A549 (cell line): Measurements from ENCODE around the gene RET. TPM values are rescaled to one million over a fixed set of nuclear protein-coding genes. Genes with fewer than 3 reads are reported as not detected.

Source experiments
- ATAC-seq, 2 experiments: fragments of 200-7000 bp in 1 of 2; fragments of >200 bp in 1 of 2; cut with Nextera tagmentation in 1 of 2; cut with Tn5 transposase in 1 of 2; 3 replicates each; pipeline versions ENCODE4 v1.8.0 to v1.9.1; 2018 to 2020; ENCODE audit warnings: mild to moderate bottlenecking in 1 of 2, moderate library complexity in 1 of 2
- CTCF ChIA-PET: fragments of 300-600 bp; sonication (Branson Sonifier 250); formaldehyde crosslinking; extraction: SDS; loops from one replicate; lab custom pipeline; 2021; ENCODE audit warnings: antibody characterized with exemption, inconsistent platforms; lab: Yijun Ruan, JAX
- POLR2A ChIA-PET: fragments of 350-600 bp; formaldehyde crosslinking; extraction: SDS; loops from one replicate; lab custom pipeline; 2021; ENCODE audit warnings: antibody characterized with exemption, inconsistent platforms; lab: Yijun Ruan, JAX
- DNase-seq, 2 experiments: peaks; one replicate each; pipeline versions ENCODE4 v3.0.0 to v3.0.0-alpha.2; 2011 to 2016; ENCODE audit warnings: low read depth in 1 of 2, low spot score in 1 of 2
- FAIRE-seq: peaks from 2 replicates; lab custom pipeline; 2011; peaks lifted over from hg19 to GRCh38; lab: Jason Lieb, UNC
- H3K27ac ChIP-seq, 2 experiments: fragments of >200 bp; sonication (Bioruptor Twin); formaldehyde crosslinking; 3 replicates each; pipeline ENCODE4 v1.5.1; 2016 to 2017
- H3K4me1 ChIP-seq: fragments of >200 bp; sonication (Bioruptor Twin); formaldehyde crosslinking; 3 replicates; pipeline ENCODE4 v1.6.1; 2016
- H3K4me2 ChIP-seq: fragments of >200 bp; sonication (Bioruptor Twin); formaldehyde crosslinking; 3 replicates; pipeline ENCODE4 v1.6.1; 2016
- H3K4me3 ChIP-seq: fragments of >200 bp; sonication (Bioruptor Twin); formaldehyde crosslinking; 3 replicates; pipeline ENCODE4 v1.5.1; 2016
- H3K9me3 ChIP-seq: fragments of >200 bp; sonication (Bioruptor Twin); formaldehyde crosslinking; 3 replicates; pipeline ENCODE4 v1.6.1; 2016
- ATOH8 ChIP-seq: fragments of 250-450 bp; sonication (Bioruptor Pico); IDR thresholded peaks from 2 replicates; pipeline ENCODE4 v1.5.0; 2020; ENCODE audit warnings: low read depth, mild to moderate bottlenecking, moderate library complexity
- BCL3 ChIP-seq: fragments of >200 bp; sonication (Bioruptor Twin); formaldehyde crosslinking; IDR thresholded peaks from 3 replicates; pipeline ENCODE4 v1.6.1; 2016
- CBX2 ChIP-seq: fragments of 200-600 bp; sonication (generic); IDR thresholded peaks from 2 replicates; pipeline ENCODE4 v1.6.1; 2016; ENCODE audit warnings: low read depth, mild to moderate bottlenecking, borderline replicate concordance
- CBX8 ChIP-seq: fragments of 200-600 bp; sonication (generic); IDR thresholded peaks from 2 replicates; pipeline ENCODE4 v1.6.1; 2016
- CHD4 ChIP-seq: fragments of 200-600 bp; sonication (generic); IDR thresholded peaks from 2 replicates; pipeline ENCODE4 v1.6.1; 2016; ENCODE audit warnings: antibody characterized with exemption, mild to moderate bottlenecking, borderline replicate concordance
- HOXA7 ChIP-seq: fragments of 250-450 bp; sonication (Bioruptor Pico); IDR thresholded peaks from 2 replicates; pipeline ENCODE4 v1.5.0; 2020; ENCODE audit warnings: mild to moderate bottlenecking, moderate library complexity
- HOXB13 ChIP-seq: fragments of 250-450 bp; sonication (Bioruptor Pico); IDR thresholded peaks from 2 replicates; pipeline ENCODE4 v1.5.0; 2020; ENCODE audit warnings: low read depth, mild to moderate bottlenecking, moderate library complexity
- KDM1A ChIP-seq: fragments of 200-600 bp; sonication (generic); IDR thresholded peaks from 2 replicates; pipeline ENCODE4 v1.6.1; 2016; ENCODE audit warnings: low read depth, mild to moderate bottlenecking
- KDM5A ChIP-seq: fragments of 200-600 bp; sonication (generic); IDR thresholded peaks from 2 replicates; pipeline ENCODE4 v1.6.1; 2016; ENCODE audit warnings: antibody characterized with exemption, mild to moderate bottlenecking
- MAFK ChIP-seq: fragments of 450-650 bp; IDR thresholded peaks from 2 replicates; pipeline ENCODE4 v1.6.1; 2014; ENCODE audit not compliant: partially characterized antibody
- MAZ ChIP-seq: fragments of 150-350 bp; IDR thresholded peaks from 2 replicates; pipeline ENCODE4 v1.6.1; 2014; ENCODE audit warnings: antibody characterized with exemption, low read depth, low read length, borderline replicate concordance
- MYC ChIP-seq: IDR thresholded peaks from 2 replicates; pipeline ENCODE4 v1.6.1; 2012; ENCODE audit warnings: mild to moderate bottlenecking, inconsistent platforms, low read length, improper control_type of control experiment, borderline replicate concordance
- NFE2L2 ChIP-seq: fragments of 150-350 bp; conservative IDR thresholded peaks from 2 replicates; pipeline ENCODE4 v1.6.1; 2014; ENCODE audit warnings: low read length
- NPAS2 ChIP-seq: fragments of 250-450 bp; sonication (Bioruptor Pico); IDR thresholded peaks from 2 replicates; pipeline ENCODE4 v1.8.0; 2022; ENCODE audit warnings: mild to moderate bottlenecking, moderate library complexity, borderline replicate concordance
- NR3C1 ChIP-seq: fragments of >200 bp; sonication (Bioruptor Twin); formaldehyde crosslinking; IDR thresholded peaks from 3 replicates; pipeline ENCODE4 v1.6.1; 2017
- PBX3 ChIP-seq: IDR thresholded peaks from 2 replicates; pipeline ENCODE4 v1.6.1; 2012
- RAD21 ChIP-seq, 2 experiments: fragments of >200 bp in 1 of 2; sonication (Bioruptor Twin) in 1 of 2; formaldehyde crosslinking in 1 of 2; IDR thresholded peaks in 1 of 2; conservative IDR thresholded peaks in 1 of 2; 2 replicates in 1 of 2; 3 replicates in 1 of 2; pipeline ENCODE4 v1.6.1; 2012 to 2018; ENCODE audit warnings: inconsistent platforms in 1 of 2
- RARB ChIP-seq: fragments of 250-450 bp; sonication (Bioruptor Pico); IDR thresholded peaks from 2 replicates; pipeline ENCODE4 v1.8.0; 2021; ENCODE audit warnings: mild to moderate bottlenecking, moderate library complexity
- RFX5 ChIP-seq: fragments of 450-650 bp; IDR thresholded peaks from 2 replicates; pipeline ENCODE4 v1.7.1; 2014; ENCODE audit warnings: antibody characterized with exemption, mild to moderate bottlenecking, moderate library complexity
- RNF2 ChIP-seq: fragments of 200-600 bp; sonication (generic); IDR thresholded peaks from 2 replicates; pipeline ENCODE4 v1.6.1; 2016; ENCODE audit warnings: low read depth, mild to moderate bottlenecking, antibody characterized with exemption, moderate library complexity, borderline replicate concordance
- TFCP2L1 ChIP-seq: fragments of 250-450 bp; sonication (Bioruptor Pico); IDR thresholded peaks from 2 replicates; pipeline ENCODE4 v1.5.0; 2021; ENCODE audit warnings: mild to moderate bottlenecking
- ZC3H11A ChIP-seq: fragments of 450-650 bp; IDR thresholded peaks from 2 replicates; pipeline ENCODE4 v1.6.1; 2014; ENCODE audit warnings: antibody characterized with exemption, mild to moderate bottlenecking
- WGBS: methylation state at CpG from one replicate; pipeline ENCODE4 v1.1.6; 2017; ENCODE audit errors: missing lambda C conversion rate; 5-methylcytosine and 5-hydroxymethylcytosine counted together
- polyA plus RNA-seq, 4 experiments: library from polyadenylated mRNA; depleted of rRNA in 3 of 4; stranded (reverse); fragments of >200 nt; fragmentation: RNase III in 1 of 4; extraction: RNeasy Plus Mini Kit Qiagen cat#74134 plus additional on column Dnase treatment in 1 of 4; gene quantifications; 2 replicates in 3 of 4; 3 replicates in 1 of 4; pipeline ENCODE4 v1.2.3, GENCODE V29; 2011 to 2017

RET gene
- polyA plus RNA-seq, 2 of the 4 experiments (the other 2 are of a cell fraction) = 0.08 to 0.41 TPM

- no peak for TF ChIP-seq ATOH8 (CRISPR knock-in tag)
- no peak for TF ChIP-seq CBX8
- no peak for TF ChIP-seq HOXA7
- TF ChIP-seq TFCP2L1 (CRISPR knock-in tag) = no peak
- no peak for TF ChIP-seq MYC
- TF ChIP-seq, all 56 proteins: peak for 0
Measured at GRCh38 chr10:43099928-43100327, 23.1 kb downstream of the RET start (continued).

- FAIRE-seq (no peak), DNase-seq (no peak), ATAC-seq (no peak)
- Histone ChIP-seq H3K4me1 (no peaks in the 10 kb centered on the region), H3K4me3 (no peak overlapping the region), H3K9me3 (no peaks in the 10 kb centered on the region), H3K4me2 (no peak overlapping the region), H3K27ac (no peak overlapping the region)
- TF ChIP-seq NFE2L2 = no peak
- TF ChIP-seq RFX5 = no peak
- no peak for TF ChIP-seq KDM5A
- TF ChIP-seq RNF2 = no peak
- no peak for TF ChIP-seq ATOH8 (CRISPR knock-in tag)
- no peak for TF ChIP-seq MAFK
- no peak for TF ChIP-seq KDM1A
- TF ChIP-seq HOXB13 (CRISPR knock-in tag) = no peak
- TF ChIP-seq CBX2 = no peak
- POLR2A ChIA-PET = no interaction called here
- WGBS = 70% methylated on average over 15 of the region's 17 CpGs
- CTCF ChIA-PET = interaction anchor here (3.0 kb wide), 1 partner anchor 235 kb away, joined by 22 read pairs; no protein-coding TSS in a partner anchor
Measured at GRCh38 chr10:43100366-43100765, 23.5 kb downstream of the RET start.

- WGBS = 62% methylated on average over 17 of the region's 19 CpGs
- CTCF ChIA-PET = interaction anchor here (1.1 to 3.2 kb wide), 5 partner anchors 9 to 349 kb away, joined by 4 to 22 read pairs (median 7); no protein-coding TSS in a partner anchor
- Histone ChIP-seq H3K9me3 (no peaks in the 10 kb centered on the region), H3K27ac (no peak overlapping the region), H3K4me3 (no peak overlapping the region)
- POLR2A ChIA-PET = no interaction called here
- TF ChIP-seq NPAS2 (CRISPR knock-in tag) (no peak), BCL3 (no peak), CHD4 (no peak), RAD21 (conservative IDR thresholded peaks at IDR 0.05 in 1 of 2, IDR thresholded peaks at IDR 0.05 in 1 of 2) (no peak), KDM1A (no peak), RNF2 (no peak), MAZ (no peak), NFE2L2 (no peak), MAFK (no peak), NR3C1 (no peak), RARB (CRISPR knock-in tag) (no peak), ZC3H11A (no peak), RFX5 (no peak), HOXA7 (no peak), PBX3 (no peak)
- TF ChIP-seq, all 56 proteins: peak for 0
- Histone ChIP-seq H3K4me1 (no peaks in the 10 kb centered on the region), H3K4me2 (no peak overlapping the region)
- no peak for DNase-seq
- FAIRE-seq = no peak
- no peak for ATAC-seq
Measured at GRCh38 chr10:43102063-43102828, 25.4 kb downstream of the RET start.
